Brain microvascular endothelial cell (primary cell): ENCODE results near the gene COQ4.

Source experiments
- DNase-seq: peaks from one replicate; pipeline ENCODE4 v3.0.0-alpha.2; 2020
- H3K27ac ChIP-seq: fragments of 250-450 bp; sonication (Bioruptor Pico); 2 replicates; pipeline ENCODE4 v1.5.1; 2020; ENCODE audit warnings: mild to moderate bottlenecking, moderate library complexity
- H3K27me3 ChIP-seq: fragments of 250-450 bp; sonication (Bioruptor Pico); replicated peaks from 2 replicates; pipeline ENCODE4 v1.5.1; 2020; ENCODE audit warnings: mild to moderate bottlenecking
- H3K36me3 ChIP-seq: fragments of 250-450 bp; sonication (Bioruptor Pico); replicated peaks from 2 replicates; pipeline ENCODE4 v1.5.1; 2020; ENCODE audit warnings: mild to moderate bottlenecking
- H3K4me3 ChIP-seq: 2 replicates; pipeline ENCODE4 v1.5.1; 2011; ENCODE audit warnings: low read depth, mild to moderate bottlenecking, control low read depth, low read length, moderate library complexity
- in situ Hi-C: cut with HindIII; loops from 2 replicates; pipeline ENCODE4 v1.10.0; 2017; ENCODE audit warnings: low sequenced_read_pairs, low pct_ligation_motif_present
- TF ChIP-seq, protein P1 (sequence below): IDR thresholded peaks from 2 replicates; pipeline ENCODE4 v1.5.1; 2011; ENCODE audit warnings: low read depth, mild to moderate bottlenecking, moderate library complexity, low read length, control low read depth, inconsistent platforms; ENCODE audit errors: missing control alignments

COQ4 gene

DNA sequence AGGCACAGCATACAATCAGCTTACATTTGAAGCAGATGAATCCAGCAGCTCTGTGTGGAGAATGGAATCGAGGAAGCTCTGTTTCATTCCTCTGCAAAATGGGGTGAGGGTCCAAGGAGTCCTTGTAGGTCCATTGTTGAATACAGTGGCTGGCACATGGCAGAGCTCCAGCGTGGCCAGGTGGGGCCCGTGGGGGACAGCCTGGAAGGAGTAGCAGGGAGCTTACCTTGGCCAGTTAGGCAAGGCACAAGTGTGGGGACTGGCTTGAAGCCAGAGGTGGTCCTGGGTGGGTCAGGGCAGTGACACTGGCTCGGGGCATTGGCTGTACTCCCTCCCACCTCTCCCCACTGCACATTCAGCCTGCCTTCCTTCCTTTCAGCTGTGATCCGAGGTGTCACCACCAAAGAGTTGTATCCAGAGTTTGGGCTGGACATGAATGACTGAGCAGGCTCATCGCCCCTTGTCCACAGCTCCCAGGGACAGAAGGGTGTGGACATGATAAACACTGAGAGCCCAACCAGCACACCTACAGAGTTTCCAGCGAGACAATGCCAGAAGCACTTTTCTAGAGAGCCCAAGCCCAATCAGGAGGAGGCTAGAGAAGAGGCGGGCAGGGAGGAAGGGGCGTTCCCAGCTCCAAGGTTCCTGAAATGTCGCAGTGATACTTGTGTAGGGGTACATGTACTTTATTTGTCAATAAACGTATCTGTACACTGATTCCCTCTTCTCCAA, 34.2 kb upstream of the COQ4 start:
- in situ Hi-C loops = no loop called here
- no peak for DNase-seq
- Histone ChIP-seq H3K27me3 (no peaks in the 10 kb centered on the region), H3K27ac (no peak overlapping the region), H3K36me3 (peaks cover 8% of the 10 kb centered on the region), H3K4me3 (no peak overlapping the region)
- TF ChIP-seq, protein P1, sequence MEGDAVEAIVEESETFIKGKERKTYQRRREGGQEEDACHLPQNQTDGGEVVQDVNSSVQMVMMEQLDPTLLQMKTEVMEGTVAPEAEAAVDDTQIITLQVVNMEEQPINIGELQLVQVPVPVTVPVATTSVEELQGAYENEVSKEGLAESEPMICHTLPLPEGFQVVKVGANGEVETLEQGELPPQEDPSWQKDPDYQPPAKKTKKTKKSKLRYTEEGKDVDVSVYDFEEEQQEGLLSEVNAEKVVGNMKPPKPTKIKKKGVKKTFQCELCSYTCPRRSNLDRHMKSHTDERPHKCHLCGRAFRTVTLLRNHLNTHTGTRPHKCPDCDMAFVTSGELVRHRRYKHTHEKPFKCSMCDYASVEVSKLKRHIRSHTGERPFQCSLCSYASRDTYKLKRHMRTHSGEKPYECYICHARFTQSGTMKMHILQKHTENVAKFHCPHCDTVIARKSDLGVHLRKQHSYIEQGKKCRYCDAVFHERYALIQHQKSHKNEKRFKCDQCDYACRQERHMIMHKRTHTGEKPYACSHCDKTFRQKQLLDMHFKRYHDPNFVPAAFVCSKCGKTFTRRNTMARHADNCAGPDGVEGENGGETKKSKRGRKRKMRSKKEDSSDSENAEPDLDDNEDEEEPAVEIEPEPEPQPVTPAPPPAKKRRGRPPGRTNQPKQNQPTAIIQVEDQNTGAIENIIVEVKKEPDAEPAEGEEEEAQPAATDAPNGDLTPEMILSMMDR = no peak

DNA sequence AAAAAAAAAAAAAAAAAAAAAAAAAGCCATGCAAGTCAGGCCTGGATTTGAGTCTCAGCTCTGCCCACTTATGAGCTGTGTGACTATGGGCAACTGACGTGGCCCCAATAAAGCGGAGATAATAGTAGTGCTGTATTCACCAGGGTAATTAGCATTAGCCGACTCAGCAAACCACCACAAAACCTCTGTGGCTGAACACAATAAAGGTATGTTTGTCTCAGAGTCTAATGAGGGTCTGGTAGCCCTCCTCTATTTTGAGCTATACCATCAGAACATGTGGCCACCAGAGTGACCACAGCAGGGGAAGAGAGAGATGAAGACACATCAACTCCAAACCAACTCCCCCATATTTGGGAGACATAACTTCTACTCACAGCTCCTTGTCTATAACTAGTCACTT, 30.6 kb upstream of the COQ4 start:
- Histone ChIP-seq H3K27me3 (no peaks in the 10 kb centered on the region), H3K4me3 (no peak overlapping the region), H3K36me3 (no peaks in the 10 kb centered on the region), H3K27ac (no peak overlapping the region)
- in situ Hi-C loops = no loop called here
- TF ChIP-seq, protein P1 = no peak
- no peak for DNase-seq

DNA sequence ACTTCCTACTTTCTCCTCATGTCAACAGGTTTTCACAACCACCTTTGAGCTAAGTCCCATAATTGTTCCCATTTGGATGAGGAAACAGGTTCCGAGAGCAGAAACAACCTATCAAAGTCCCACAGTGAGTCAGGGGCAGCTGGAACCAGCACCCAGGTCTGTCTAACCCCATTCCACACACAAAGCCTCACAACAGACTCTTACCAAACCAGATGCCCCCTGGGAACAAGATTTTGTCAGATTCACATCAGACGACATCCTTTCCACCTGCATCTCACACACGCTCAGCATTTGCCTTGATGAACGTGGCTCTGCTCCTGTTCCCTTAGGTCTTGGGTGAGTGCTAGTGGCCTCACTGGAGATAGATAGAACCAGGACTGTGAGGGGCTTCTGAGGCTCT, 29.5 kb upstream of the COQ4 start:
- in situ Hi-C loops = no loop called here

DNA sequence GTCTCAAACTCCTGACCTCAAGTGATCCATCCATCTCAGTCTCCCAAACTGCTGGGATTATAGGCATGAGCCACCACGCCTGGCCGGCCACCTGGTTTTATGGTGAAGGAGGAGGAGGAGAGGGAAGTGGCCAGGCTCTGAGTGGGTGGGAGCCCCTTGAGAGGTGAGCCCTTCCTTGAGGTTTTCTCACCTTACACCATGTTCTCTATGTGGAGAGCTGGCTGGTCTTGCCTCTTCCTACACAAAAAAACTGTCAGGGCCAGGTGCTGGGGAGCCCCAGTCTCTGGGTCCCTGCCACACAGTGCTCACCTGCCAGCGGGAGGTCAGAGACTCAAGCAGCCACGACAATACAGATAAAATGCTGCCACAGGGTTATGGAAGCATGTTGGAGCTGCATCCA, 28.5 kb upstream of the COQ4 start:
- TF ChIP-seq, protein P1 = no peak
- H3K27ac ChIP-seq = no peak overlapping the region
- DNase-seq = no peak
- in situ Hi-C loops = no loop called here
- no peak overlapping the region for H3K4me3 ChIP-seq
- H3K27me3 ChIP-seq = no peaks in the 10 kb centered on the region
- no peaks in the 10 kb centered on the region for H3K36me3 ChIP-seq

More for the DNA sequence above, 29.5 kb upstream of the COQ4 start:
- H3K4me3 ChIP-seq = no peak overlapping the region
- TF ChIP-seq, protein P1 = no peak
- H3K27ac ChIP-seq = no peak overlapping the region
- no peaks in the 10 kb centered on the region for H3K36me3 ChIP-seq
- no peak for DNase-seq
- H3K27me3 ChIP-seq = no peaks in the 10 kb centered on the region

DNA sequence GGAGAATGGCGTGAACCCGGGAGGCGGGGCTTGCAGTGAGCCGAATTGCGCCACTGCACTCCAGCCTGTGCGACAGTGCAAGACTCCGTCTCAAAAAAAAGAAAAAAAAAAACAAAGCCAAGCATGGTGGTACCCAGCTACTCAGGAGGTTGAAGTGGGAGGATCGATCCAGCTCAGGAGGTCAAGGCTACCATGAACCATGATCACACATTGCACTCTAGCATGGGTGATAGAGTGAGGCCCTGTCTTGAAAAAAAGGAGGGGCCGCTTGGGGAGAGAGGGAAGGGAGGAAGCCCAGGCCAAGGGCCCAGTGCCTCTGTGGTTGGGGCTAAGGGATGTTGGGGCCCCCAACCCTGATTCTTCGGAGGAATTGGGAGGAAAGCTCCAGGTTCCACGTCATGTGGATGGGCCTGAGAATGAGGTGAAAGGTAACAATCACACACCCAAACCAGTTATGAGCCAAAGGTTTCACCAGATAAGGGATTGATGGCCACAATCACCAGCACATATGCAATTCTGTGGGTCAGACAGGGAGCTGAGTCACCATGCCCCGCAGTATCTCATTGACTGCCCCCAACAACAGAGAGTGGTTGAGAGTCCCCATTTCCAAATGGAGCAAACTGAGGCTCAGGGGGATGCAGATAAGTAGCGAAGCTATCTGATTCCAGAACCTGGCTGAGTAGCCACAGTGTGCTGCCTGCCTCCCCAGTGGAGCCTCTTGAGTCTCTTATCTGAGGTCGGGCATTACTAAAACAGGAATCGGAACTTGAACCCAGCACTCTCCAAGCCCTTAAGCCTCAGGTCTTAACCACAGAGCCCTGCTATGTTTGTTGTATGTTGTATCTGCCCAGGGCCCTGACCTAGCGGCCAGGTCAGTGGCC, 26.1 kb upstream of the COQ4 start:
- H3K36me3 ChIP-seq = no peaks in the 10 kb centered on the region
- H3K4me3 ChIP-seq = no peak overlapping the region
- in situ Hi-C loops = no loop called here
- no peak overlapping the region for H3K27ac ChIP-seq
- TF ChIP-seq, protein P1 = no peak
- no peak for DNase-seq
- H3K27me3 ChIP-seq = no peaks in the 10 kb centered on the region
